OCI-LY1 (cell line): Measurements from ENCODE around the gene PCDH18.

Source experiments
- EZH2 ChIP-seq: fragments of 200-600 bp; sonication (generic), shearing (Covaris generic); IDR thresholded peaks from 2 replicates; pipeline ENCODE4 v1.8.0; 2017; ENCODE audit warnings: borderline replicate concordance, mixed run types, mild to moderate bottlenecking, antibody characterized with exemption, low read length, moderate library complexity, mixed read lengths
- TF ChIP-seq, protein P1 (sequence below): fragments of 200-600 bp; sonication (generic), shearing (Covaris generic); IDR thresholded peaks from 2 replicates; pipeline ENCODE4 v1.5.1; 2017; ENCODE audit warnings: mild to moderate bottlenecking, antibody characterized with exemption, low read length, moderate library complexity, mixed read lengths

DNA sequence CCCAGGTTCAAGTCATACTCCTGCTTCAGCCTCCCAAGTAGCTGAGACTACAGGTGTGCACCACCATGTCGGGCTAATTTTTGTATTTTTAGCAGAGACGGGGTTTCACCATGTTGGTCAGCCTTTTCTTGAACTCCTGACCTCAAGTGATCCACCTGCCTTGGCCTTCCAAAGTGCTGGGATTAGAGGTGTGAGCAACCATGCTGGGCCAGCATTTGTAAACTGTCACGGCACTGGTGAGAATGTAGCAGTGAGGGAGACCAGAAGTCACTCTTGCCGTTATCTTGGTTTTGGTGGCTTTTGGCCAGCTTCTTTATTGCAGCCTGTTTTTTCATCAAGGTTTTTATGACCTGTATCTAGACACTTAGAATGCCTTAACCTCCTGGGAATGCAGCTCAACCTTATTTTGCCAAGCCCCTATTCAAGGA, 22.4 kb downstream of the PCDH18 start:
- TF ChIP-seq, protein P1, sequence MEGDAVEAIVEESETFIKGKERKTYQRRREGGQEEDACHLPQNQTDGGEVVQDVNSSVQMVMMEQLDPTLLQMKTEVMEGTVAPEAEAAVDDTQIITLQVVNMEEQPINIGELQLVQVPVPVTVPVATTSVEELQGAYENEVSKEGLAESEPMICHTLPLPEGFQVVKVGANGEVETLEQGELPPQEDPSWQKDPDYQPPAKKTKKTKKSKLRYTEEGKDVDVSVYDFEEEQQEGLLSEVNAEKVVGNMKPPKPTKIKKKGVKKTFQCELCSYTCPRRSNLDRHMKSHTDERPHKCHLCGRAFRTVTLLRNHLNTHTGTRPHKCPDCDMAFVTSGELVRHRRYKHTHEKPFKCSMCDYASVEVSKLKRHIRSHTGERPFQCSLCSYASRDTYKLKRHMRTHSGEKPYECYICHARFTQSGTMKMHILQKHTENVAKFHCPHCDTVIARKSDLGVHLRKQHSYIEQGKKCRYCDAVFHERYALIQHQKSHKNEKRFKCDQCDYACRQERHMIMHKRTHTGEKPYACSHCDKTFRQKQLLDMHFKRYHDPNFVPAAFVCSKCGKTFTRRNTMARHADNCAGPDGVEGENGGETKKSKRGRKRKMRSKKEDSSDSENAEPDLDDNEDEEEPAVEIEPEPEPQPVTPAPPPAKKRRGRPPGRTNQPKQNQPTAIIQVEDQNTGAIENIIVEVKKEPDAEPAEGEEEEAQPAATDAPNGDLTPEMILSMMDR, result no peak
- TF ChIP-seq EZH2, result no peak
